Colon (tissue), 2 donors: ENCODE data around the gene KCNN3.

ENCODE experiments used
- FAIRE-seq: peaks from 2 replicates; lab custom pipeline; 2012; peaks lifted over from hg19 to GRCh38; lab: Jason Lieb, UNC
- donor health status: control.
- donor health status: control.

The KCNN3 gene

GRCh38 chr1:154770897-154771594 lies 99.0 kb downstream of the KCNN3 start:
- no peak for FAIRE-seq

- FAIRE-seq, result no peak
Measured at GRCh38 chr1:154769193-154769895, 100.7 kb downstream of the KCNN3 start.

- FAIRE-seq, result no peak
Measured at GRCh38 chr1:154768456-154769125, 101.5 kb downstream of the KCNN3 start.

GRCh38 chr1:154767315-154768240 lies 102.5 kb downstream of the KCNN3 start:
- FAIRE-seq, result no peak

- no peak for FAIRE-seq
Measured at GRCh38 chr1:154765970-154766369, 104.1 kb downstream of the KCNN3 start.

GRCh38 chr1:154764773-154765172 lies 105.3 kb downstream of the KCNN3 start:
- FAIRE-seq, result no peak

GRCh38 chr1:154764181-154764580 lies 105.9 kb downstream of the KCNN3 start:
- FAIRE-seq, result no peak

- FAIRE-seq, result no peak
Measured at GRCh38 chr1:154760469-154760933, 109.6 kb downstream of the KCNN3 start.

- no peak for FAIRE-seq
Measured at GRCh38 chr1:154759793-154760192, 110.3 kb downstream of the KCNN3 start.

GRCh38 chr1:154759196-154759595 lies 110.9 kb downstream of the KCNN3 start:
- no peak for FAIRE-seq

- no peak for FAIRE-seq
Measured at GRCh38 chr1:154758346-154758745, 111.7 kb downstream of the KCNN3 start.

- no peak for FAIRE-seq
Measured at GRCh38 chr1:154756793-154757548, 113.1 kb downstream of the KCNN3 start.

- no peak for FAIRE-seq
Measured at GRCh38 chr1:154755858-154756730, 114.0 kb downstream of the KCNN3 start.

GRCh38 chr1:154753426-154753825 lies 116.7 kb downstream of the KCNN3 start:
- no peak for FAIRE-seq

GRCh38 chr1:154752273-154753030 lies 117.6 kb downstream of the KCNN3 start:
- no peak for FAIRE-seq

GRCh38 chr1:154751690-154752089 lies 118.4 kb downstream of the KCNN3 start:
- no peak for FAIRE-seq

- no peak for FAIRE-seq
Measured at GRCh38 chr1:154750681-154751665, 119.1 kb downstream of the KCNN3 start.

- no peak for FAIRE-seq
Measured at GRCh38 chr1:154749078-154749760, 120.9 kb downstream of the KCNN3 start.
